Right lobe of liver (tissue), 6 donors: Measurements from ENCODE around the gene FMNL1. TPM values are rescaled to one million over a fixed set of nuclear protein-coding genes. Genes with fewer than 3 reads are reported as not detected.
A peak's percentile ranks its signal among the peaks of the same experiment; 100 is the strongest.

Experiments used
- ATAC-seq, 4 donors: fragments of 200-7000 bp; cut with Tn5 transposase; one replicate each; pipeline ENCODE4 v1.9.1; 2020; ENCODE audit warnings: mild to moderate bottlenecking in 4 of 4, moderate library complexity in 4 of 4
- DNase-seq, 3 donors: peaks; one replicate each; pipeline ENCODE4 v3.0.0-alpha.2; 2020
- H3K27ac ChIP-seq, 3 donors: fragments of 200-600 bp; one replicate each; pipeline ENCODE4 v1.8.0; 2022
- H3K27me3 ChIP-seq, 2 donors: fragments of 200-600 bp; one replicate each; pipeline ENCODE4 v1.8.0; 2022
- H3K36me3 ChIP-seq, 4 donors: fragments of 200-600 bp; sonication (generic) in 1 of 4; one replicate each; pipeline versions ENCODE4 v1.5.1 to v1.8.0; 2017 to 2022; ENCODE audit warnings: control low read depth in 1 of 4
- H3K4me1 ChIP-seq, 4 donors: fragments of 200-600 bp; sonication (generic) in 1 of 4; one replicate each; pipeline versions ENCODE4 v1.5.1 to v1.8.0; 2017 to 2022; ENCODE audit warnings: control low read depth in 1 of 4
- H3K4me3 ChIP-seq, 3 donors: fragments of 200-600 bp; one replicate each; pipeline ENCODE4 v1.8.0; 2022
- H3K9me3 ChIP-seq, 4 donors: fragments of 200-600 bp; sonication (generic) in 1 of 4; one replicate each; pipeline versions ENCODE4 v1.5.1 to v1.8.0; 2017 to 2022; ENCODE audit warnings: control low read depth in 1 of 4
- POLR2A ChIP-seq: fragments of 450-650 bp; IDR thresholded peaks from one replicate; pipeline ENCODE4 v1.6.1; 2017; ENCODE audit warnings: antibody characterized with exemption, mild to moderate bottlenecking
- WGBS: methylation state at CpG from one replicate; pipeline ENCODE4 v1.1.6; 2018; ENCODE audit warnings: low coverage, low lambda C conversion rate; ENCODE audit not compliant: insufficient coverage; ENCODE audit errors: missing lambda C conversion rate; 5-methylcytosine and 5-hydroxymethylcytosine counted together
- intact Hi-C, 2 donors: fragments of 100-400 bp; cut with DNase I; formaldehyde crosslinking; loops; one replicate each; pipeline versions ENCODE4 v1.11.2 to v1.14.1; 2022
- total RNA-seq, 6 experiments: library from RNA; depleted of rRNA in 2 of 6; stranded (reverse); fragments of >200 nt in 2 of 6; fragmentation: NEBNext Ultra II Directional in 3 of 6; extraction: Animal tissue kit (Norgen Biotek cat#: 25700) in 3 of 6; gene quantifications; one replicate each; pipeline versions ENCODE4 v1.1.0 to v1.2.4, GENCODE V29; 2016 to 2023
- TF ChIP-seq, protein P1 (sequence below), 4 donors: fragments of 200-600 bp in 3 of 4; fragments of 450-650 bp in 1 of 4; IDR thresholded peaks; one replicate each; pipeline versions ENCODE4 v1.5.1 to v1.8.0; 2016 to 2022; ENCODE audit warnings: antibody characterized with exemption in 4 of 4, mild to moderate bottlenecking in 2 of 4
- donor health status: DM: no; HTN: yes; CAD: no.
- donor health status: DM: no; HTN: no; CAD: no.
- donor health status: DM: no; HTN: no; CAD: no.
- donor health status: DM: no; HTN: yes; CAD: no.
- donor health status: DM: no; HTN: yes; CAD: no.

The FMNL1 gene
- total RNA-seq, 6 experiments from 2014 or later, result 3.7 to 10.0 (median 5.1) TPM

DNA sequence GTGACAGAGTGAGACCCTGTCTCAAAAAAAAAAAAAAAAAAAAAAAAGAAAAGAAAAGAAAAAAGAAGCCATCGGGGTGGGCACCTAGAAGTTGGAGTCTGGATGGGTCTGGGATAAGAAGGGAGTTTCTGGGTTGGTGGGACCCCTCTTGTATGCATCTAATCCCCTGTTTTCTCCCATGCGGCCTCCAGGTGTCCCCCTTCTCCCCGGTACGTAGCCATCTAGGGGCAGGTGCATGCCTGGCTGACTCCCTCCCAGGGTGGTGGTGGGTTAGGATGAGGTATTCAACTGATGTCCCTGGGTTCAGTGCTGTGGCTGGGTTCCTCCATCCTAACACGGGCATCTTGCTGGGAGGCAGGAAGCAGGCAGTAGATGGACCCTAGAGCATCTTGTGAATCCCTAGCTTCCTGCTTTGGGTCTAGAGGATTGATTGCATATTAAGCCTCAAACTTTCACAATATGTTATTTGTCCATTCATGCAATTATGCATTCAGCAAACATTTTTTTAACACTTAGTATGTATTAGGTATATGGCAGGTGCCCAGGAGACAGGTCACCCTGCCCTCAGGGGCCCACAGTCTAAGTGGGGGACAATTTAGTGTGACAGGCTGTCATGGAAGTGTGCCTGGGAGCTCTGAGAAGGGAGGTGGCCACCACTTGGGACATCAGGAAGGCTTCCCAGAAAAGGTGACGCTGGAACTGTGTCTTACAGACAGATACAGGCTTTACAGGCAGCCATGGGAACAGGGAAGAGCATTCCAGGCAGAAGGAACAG is 13.1 kb downstream of the FMNL1 start:
- no peak overlapping the region for H3K4me3 ChIP-seq
- ATAC-seq, result peak in 2 of 4 donors; percentile 19 to 25
- peak in 1 of 3 donors; percentile 45 for DNase-seq
- H3K27me3 ChIP-seq, result no peaks in the 10 kb centered on the region
- H3K36me3 ChIP-seq, result no peaks in the 10 kb centered on the region
- intact Hi-C loops, result no loop called here
- WGBS, result 32% methylated on average over 4 of the region's 6 CpGs
- no peaks in the 10 kb centered on the region for H3K4me1 ChIP-seq
- no peak overlapping the region for H3K27ac ChIP-seq
- no peaks in the 10 kb centered on the region for H3K9me3 ChIP-seq
- TF ChIP-seq, protein P1, sequence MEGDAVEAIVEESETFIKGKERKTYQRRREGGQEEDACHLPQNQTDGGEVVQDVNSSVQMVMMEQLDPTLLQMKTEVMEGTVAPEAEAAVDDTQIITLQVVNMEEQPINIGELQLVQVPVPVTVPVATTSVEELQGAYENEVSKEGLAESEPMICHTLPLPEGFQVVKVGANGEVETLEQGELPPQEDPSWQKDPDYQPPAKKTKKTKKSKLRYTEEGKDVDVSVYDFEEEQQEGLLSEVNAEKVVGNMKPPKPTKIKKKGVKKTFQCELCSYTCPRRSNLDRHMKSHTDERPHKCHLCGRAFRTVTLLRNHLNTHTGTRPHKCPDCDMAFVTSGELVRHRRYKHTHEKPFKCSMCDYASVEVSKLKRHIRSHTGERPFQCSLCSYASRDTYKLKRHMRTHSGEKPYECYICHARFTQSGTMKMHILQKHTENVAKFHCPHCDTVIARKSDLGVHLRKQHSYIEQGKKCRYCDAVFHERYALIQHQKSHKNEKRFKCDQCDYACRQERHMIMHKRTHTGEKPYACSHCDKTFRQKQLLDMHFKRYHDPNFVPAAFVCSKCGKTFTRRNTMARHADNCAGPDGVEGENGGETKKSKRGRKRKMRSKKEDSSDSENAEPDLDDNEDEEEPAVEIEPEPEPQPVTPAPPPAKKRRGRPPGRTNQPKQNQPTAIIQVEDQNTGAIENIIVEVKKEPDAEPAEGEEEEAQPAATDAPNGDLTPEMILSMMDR (IDR thresholded peaks at IDR 0.05), result peak in 2 of 4 donors; percentile 12 to 22
- TF ChIP-seq POLR2A, result no peak

DNA sequence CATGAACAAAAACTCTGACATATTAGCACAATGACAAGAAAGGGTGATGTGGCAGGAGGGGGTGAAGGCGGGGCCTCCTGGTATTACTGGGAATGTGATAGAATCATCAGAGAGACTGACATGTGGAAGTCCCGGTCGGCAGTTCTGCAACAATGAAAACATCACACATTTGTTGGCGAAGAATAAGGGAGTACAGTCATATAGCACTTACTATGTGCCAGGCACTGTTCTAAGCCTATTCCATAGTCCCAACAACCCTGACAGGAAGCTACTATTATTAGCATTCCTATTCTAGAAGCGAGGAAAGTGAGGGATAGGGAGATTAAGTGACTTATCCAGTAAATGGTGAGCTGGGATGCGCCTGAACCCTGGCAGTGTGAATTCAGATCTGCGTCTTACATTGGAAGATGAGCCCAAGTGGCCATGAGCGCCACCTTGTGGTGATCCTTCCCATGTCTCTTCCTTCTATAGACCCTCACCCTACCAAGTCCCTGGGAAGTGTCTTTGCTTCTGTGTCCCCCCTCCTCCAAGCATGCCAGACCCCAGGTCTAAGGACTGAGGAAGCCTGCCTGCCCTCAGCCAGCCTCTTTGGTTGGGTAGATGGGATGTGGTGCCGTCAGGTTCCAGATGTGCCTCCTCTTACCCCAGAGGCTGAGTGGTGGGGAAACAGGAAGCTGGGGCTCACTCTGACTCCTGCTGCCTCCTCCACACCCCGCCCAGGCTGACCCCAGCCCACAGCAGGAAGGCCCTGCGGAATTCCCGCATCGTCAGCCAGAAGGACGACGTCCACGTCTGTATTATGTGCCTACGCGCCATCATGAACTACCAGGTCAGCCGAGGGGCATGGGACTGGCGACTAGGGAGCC is 14.0 kb downstream of the FMNL1 start:
- DNase-seq (peak in 2 of 3 donors; percentile 68 to 69), ATAC-seq (peak; percentile 59 to 84 (median 70))
- no peak for TF ChIP-seq POLR2A
- TF ChIP-seq, protein P1 (IDR thresholded peaks at IDR 0.05), result peak; percentile 61 to 82 (median 79)
- no peak overlapping the region for H3K4me3 ChIP-seq
- no peak overlapping the region for H3K27ac ChIP-seq
- H3K27me3 ChIP-seq, result peaks cover 0 to 4% of the 10 kb centered on the region in 2 donors
- H3K4me1 ChIP-seq, result no peaks in the 10 kb centered on the region
- WGBS, result 26% methylated on average over 9 of the region's 20 CpGs
- H3K9me3 ChIP-seq, result no peaks in the 10 kb centered on the region
- intact Hi-C loops, result no loop called here
- H3K36me3 ChIP-seq, result no peaks in the 10 kb centered on the region

DNA sequence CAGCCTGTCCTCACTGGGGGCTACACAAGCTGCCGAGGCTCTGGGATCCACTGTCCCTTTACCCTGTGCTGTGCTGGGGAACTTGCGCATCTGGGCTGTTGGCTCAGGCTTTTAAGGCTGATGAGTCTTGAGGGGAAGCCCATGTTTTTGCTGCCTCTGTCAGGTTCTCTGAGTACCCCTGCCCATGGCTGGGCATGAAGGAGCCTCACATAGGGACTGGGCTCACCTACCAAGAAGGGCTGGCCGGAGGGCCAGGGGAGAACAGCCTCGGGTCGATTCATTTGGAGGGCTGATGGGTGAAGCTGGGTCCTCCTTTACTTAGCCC is 14.6 kb downstream of the FMNL1 start:
- TF ChIP-seq POLR2A, result no peak
- TF ChIP-seq, protein P1 (IDR thresholded peaks at IDR 0.05), result no peak
- no peaks in the 10 kb centered on the region for H3K4me1 ChIP-seq
- H3K27me3 ChIP-seq, result peaks cover 0 to 10% of the 10 kb centered on the region in 2 donors
- peak in 1 of 3 donors; percentile 41 for DNase-seq
- intact Hi-C loops, result no loop called here
- H3K9me3 ChIP-seq, result no peaks in the 10 kb centered on the region
- no peak for ATAC-seq
- no peaks in the 10 kb centered on the region for H3K36me3 ChIP-seq
- 62% methylated on average over 4 of the region's 5 CpGs for WGBS
- no peak overlapping the region for H3K4me3 ChIP-seq
- no peak overlapping the region for H3K27ac ChIP-seq

DNA sequence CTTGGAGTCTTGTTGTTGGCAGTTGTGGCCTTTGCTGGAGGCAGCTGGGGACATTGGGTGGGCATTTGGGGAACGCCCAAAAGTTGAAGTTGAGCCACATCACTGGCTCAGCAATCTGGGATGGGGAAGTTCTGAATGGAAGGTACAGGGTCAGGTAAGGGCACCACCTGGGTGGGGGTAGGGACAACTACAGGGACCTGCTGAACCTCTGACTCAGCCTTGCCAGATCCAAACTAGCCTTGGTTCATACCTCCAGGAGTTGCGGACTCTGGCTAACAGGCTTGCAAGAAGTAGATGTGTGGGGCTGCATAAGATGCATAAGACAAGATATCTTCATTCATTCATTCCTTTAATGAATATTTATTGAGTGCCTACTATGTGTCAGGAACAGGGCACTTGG is 16.0 kb downstream of the FMNL1 start:
- TF ChIP-seq, protein P1 (IDR thresholded peaks at IDR 0.05), result no peak
- TF ChIP-seq POLR2A, result no peak
- intact Hi-C loops, result no loop called here

More for the DNA sequence above, 16.0 kb downstream of the FMNL1 start:
- Histone ChIP-seq H3K27me3 (peaks cover 0 to 14% of the 10 kb centered on the region in 2 donors), H3K4me1 (no peaks in the 10 kb centered on the region), H3K4me3 (no peak overlapping the region), H3K36me3 (no peaks in the 10 kb centered on the region), H3K9me3 (no peaks in the 10 kb centered on the region), H3K27ac (no peak overlapping the region)
- DNase-seq (no peak), ATAC-seq (no peak)
- WGBS, result 100% methylated on average over 1 of the region's 2 CpGs
